GM18907 (cell line): ENCODE results near the gene NFU1.
A peak's percentile ranks its signal among the peaks of the same experiment; 100 is the strongest.

Experiments used
- ATAC-seq: cut with Tn5 transposase; IDR thresholded peaks from one replicate; pipeline ENCODE4 v1.9.1; 2021; ENCODE audit warnings: mild to moderate bottlenecking, moderate library complexity; ENCODE audit not compliant: unreplicated experiment

The NFU1 gene

GRCh38 chr2:69436938-69437750 lies at the start of gene NFU1:
Gene NFU1, minus strand, starts transcription at chr2:69437435. Its CDS starts 13 bp downstream, at chr2:69437422.
- ATAC-seq, result peak; percentile 95

- ATAC-seq, result no peak
Observed at GRCh38 chr2:69483696-69484095, 46.5 kb upstream of the NFU1 start.

GRCh38 chr2:69483024-69483423 lies 45.8 kb upstream of the NFU1 start:
- ATAC-seq, result no peak

- ATAC-seq, result no peak
Observed at GRCh38 chr2:69482471-69482870, 45.2 kb upstream of the NFU1 start.

- ATAC-seq, result no peak
Observed at GRCh38 chr2:69481421-69481820, 44.2 kb upstream of the NFU1 start.

GRCh38 chr2:69477627-69478026 lies 40.4 kb upstream of the NFU1 start:
- ATAC-seq, result no peak

GRCh38 chr2:69474688-69475087 lies 37.5 kb upstream of the NFU1 start:
- ATAC-seq, result no peak

- no peak for ATAC-seq
Observed at GRCh38 chr2:69471793-69472192, 34.6 kb upstream of the NFU1 start.

GRCh38 chr2:69470911-69471310 lies 33.7 kb upstream of the NFU1 start:
- no peak for ATAC-seq

- ATAC-seq, result no peak
Observed at GRCh38 chr2:69469784-69470183, 32.5 kb upstream of the NFU1 start.

- ATAC-seq, result no peak
Observed at GRCh38 chr2:69469375-69469774, 32.1 kb upstream of the NFU1 start.

- ATAC-seq, result no peak
Observed at GRCh38 chr2:69466728-69467127, 29.5 kb upstream of the NFU1 start.

GRCh38 chr2:69465513-69466456 lies 28.6 kb upstream of the NFU1 start:
- no peak for ATAC-seq

GRCh38 chr2:69464575-69464974 lies 27.3 kb upstream of the NFU1 start:
- no peak for ATAC-seq

GRCh38 chr2:69462780-69463179 lies 25.5 kb upstream of the NFU1 start:
- ATAC-seq, result no peak

GRCh38 chr2:69461404-69461803 lies 24.2 kb upstream of the NFU1 start:
- no peak for ATAC-seq

- no peak for ATAC-seq
Observed at GRCh38 chr2:69459936-69460335, 22.7 kb upstream of the NFU1 start.

GRCh38 chr2:69456950-69457445 lies 19.8 kb upstream of the NFU1 start:
- ATAC-seq, result no peak

GRCh38 chr2:69456154-69456553 lies 18.9 kb upstream of the NFU1 start:
- ATAC-seq, result no peak

GRCh38 chr2:69454976-69455375 lies 17.7 kb upstream of the NFU1 start:
- no peak for ATAC-seq

- ATAC-seq, result peak; percentile 84
Observed at GRCh38 chr2:69453475-69454129, 16.4 kb upstream of the NFU1 start.
